Chondrocyte (in vitro differentiated cells): ENCODE results near the gene MMRN1. TPM values are rescaled to one million over a fixed set of nuclear protein-coding genes. Genes with fewer than 3 reads are reported as not detected.

ENCODE experiments used
- DNase-seq: peaks from one replicate; pipeline ENCODE4 v3.0.0; 2021; ENCODE audit warnings: mixed read lengths, low spot score
- H3K27ac Mint-ChIP-seq: one replicate; pipeline ENCODE4 v1.8.0; 2021; ENCODE audit warnings: mild to moderate bottlenecking, moderate library complexity, mixed read lengths; ENCODE audit not compliant: unreplicated experiment
- H3K27me3 Mint-ChIP-seq: 2 replicates; pipeline ENCODE4 v1.8.0; 2021; ENCODE audit warnings: low read depth, mixed read lengths
- H3K36me3 Mint-ChIP-seq: 2 replicates; pipeline ENCODE4 v1.8.0; 2021; ENCODE audit warnings: low read depth, mixed read lengths
- H3K4me1 Mint-ChIP-seq: 2 replicates; pipeline ENCODE4 v1.8.0; 2021; ENCODE audit warnings: low read depth, mild to moderate bottlenecking, mixed read lengths
- H3K4me3 Mint-ChIP-seq: one replicate; pipeline ENCODE4 v1.8.0; 2021; ENCODE audit warnings: mild to moderate bottlenecking, moderate library complexity, mixed read lengths; ENCODE audit not compliant: unreplicated experiment
- H3K9me3 Mint-ChIP-seq: 2 replicates; pipeline ENCODE4 v1.8.0; 2021; ENCODE audit warnings: low read depth, mixed read lengths
- total RNA-seq: library from RNA; stranded (reverse); gene quantifications from 3 replicates; pipeline ENCODE4 v1.2.1, GENCODE V29; 2021
- TF ChIP-seq, protein P1 (sequence below): fragments of 200-600 bp; sonication (generic); IDR thresholded peaks from 2 replicates; pipeline ENCODE4 v1.5.0; 2021; ENCODE audit warnings: antibody characterized with exemption, mild to moderate bottlenecking, moderate library complexity

MMRN1 gene
- total RNA-seq, 1 donor from 2014 or later = not detected

DNA sequence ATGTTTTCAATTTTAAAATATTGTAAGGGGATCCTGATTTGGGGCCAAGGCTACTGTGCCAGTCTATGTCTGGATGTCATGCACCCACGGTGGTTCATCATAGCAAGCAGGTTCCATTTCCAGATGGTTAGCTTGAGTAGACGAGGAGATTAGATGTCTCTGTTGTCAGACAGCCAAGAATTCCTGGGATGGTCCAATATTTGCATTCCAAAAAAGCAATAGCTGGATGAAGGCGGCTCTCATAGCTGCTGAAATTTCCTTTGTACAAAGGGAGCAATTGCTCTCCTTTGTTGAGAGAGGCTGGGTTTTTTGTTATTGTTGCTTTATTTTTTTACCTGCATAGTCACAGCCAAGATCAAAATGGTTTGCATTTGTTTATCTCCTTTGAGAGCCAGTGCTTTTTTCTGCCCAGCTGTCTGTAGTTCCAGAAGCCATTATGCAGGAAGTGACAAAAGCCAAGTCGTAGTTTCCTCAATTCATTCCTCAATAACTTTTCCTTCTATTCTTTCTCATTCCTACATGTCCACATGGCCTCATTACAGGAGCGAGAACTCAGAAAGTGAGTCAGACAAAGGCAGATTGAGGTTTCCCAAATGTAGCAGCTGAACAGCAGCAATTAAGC, 107.9 kb downstream of the MMRN1 start:
- peaks cover 9% of the 10 kb centered on the region for H3K27me3 Mint-ChIP-seq
- no peaks in the 10 kb centered on the region for H3K4me1 Mint-ChIP-seq
- no peak overlapping the region for H3K27ac Mint-ChIP-seq
- H3K36me3 Mint-ChIP-seq = no peaks in the 10 kb centered on the region
- no peak overlapping the region for H3K4me3 Mint-ChIP-seq
- TF ChIP-seq, protein P1, sequence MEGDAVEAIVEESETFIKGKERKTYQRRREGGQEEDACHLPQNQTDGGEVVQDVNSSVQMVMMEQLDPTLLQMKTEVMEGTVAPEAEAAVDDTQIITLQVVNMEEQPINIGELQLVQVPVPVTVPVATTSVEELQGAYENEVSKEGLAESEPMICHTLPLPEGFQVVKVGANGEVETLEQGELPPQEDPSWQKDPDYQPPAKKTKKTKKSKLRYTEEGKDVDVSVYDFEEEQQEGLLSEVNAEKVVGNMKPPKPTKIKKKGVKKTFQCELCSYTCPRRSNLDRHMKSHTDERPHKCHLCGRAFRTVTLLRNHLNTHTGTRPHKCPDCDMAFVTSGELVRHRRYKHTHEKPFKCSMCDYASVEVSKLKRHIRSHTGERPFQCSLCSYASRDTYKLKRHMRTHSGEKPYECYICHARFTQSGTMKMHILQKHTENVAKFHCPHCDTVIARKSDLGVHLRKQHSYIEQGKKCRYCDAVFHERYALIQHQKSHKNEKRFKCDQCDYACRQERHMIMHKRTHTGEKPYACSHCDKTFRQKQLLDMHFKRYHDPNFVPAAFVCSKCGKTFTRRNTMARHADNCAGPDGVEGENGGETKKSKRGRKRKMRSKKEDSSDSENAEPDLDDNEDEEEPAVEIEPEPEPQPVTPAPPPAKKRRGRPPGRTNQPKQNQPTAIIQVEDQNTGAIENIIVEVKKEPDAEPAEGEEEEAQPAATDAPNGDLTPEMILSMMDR = no peak
- no peak for DNase-seq
- no peaks in the 10 kb centered on the region for H3K9me3 Mint-ChIP-seq

Other genes with a start within 250 kb of the MMRN1 start
- gene SNCA, start 57.7 kb upstream of the MMRN1 start, total RNA-seq = 3.1 to 5.0 TPM (median 3.9 TPM) in 3 replicates
- gene CCSER1, start 232.5 kb downstream of the MMRN1 start, total RNA-seq = 0.24 TPM in 1 of 3 replicates, not detected in the others